Heart right ventricle (tissue), 16 donors: Measurements from ENCODE around the gene MAF. TPM values are rescaled to one million over a fixed set of nuclear protein-coding genes. Genes with fewer than 3 reads are reported as not detected.
A peak's percentile ranks its signal among the peaks of the same experiment; 100 is the strongest.

Experiments
- ATAC-seq, 8 donors: fragments of 200-7000 bp; cut with Tn5 transposase; one replicate each; pipeline ENCODE4 v1.9.1; 2020; ENCODE audit warnings: mild to moderate bottlenecking in 8 of 8, moderate library complexity in 8 of 8, moderate number of reproducible peaks in 1 of 8
- DNase-seq, 2 donors: peaks; one replicate each; pipeline ENCODE4 v3.0.0-alpha.2; 2020
- H3K27ac ChIP-seq, 10 donors: fragments of 200-600 bp; sonication (generic) in 2 of 10; one replicate each; pipeline versions ENCODE4 v1.5.0 to v1.8.0; 2020 to 2022; ENCODE audit warnings: mild to moderate bottlenecking in 3 of 10
- H3K27me3 ChIP-seq, 7 donors: fragments of 200-600 bp; one replicate each; pipeline ENCODE4 v1.8.0; 2021 to 2022; ENCODE audit warnings: mild to moderate bottlenecking in 2 of 7
- H3K36me3 ChIP-seq, 9 donors: fragments of 200-600 bp; sonication (generic) in 1 of 9; one replicate each; pipeline versions ENCODE4 v1.5.0 to v1.8.0; 2020 to 2022; ENCODE audit warnings: mild to moderate bottlenecking in 2 of 9
- H3K4me1 ChIP-seq, 9 donors: fragments of 200-600 bp; sonication (generic) in 1 of 9; one replicate each; pipeline versions ENCODE4 v1.5.0 to v1.8.0; 2020 to 2022; ENCODE audit warnings: mild to moderate bottlenecking in 4 of 9
- H3K4me3 ChIP-seq, 10 donors: fragments of 200-600 bp; sonication (generic) in 2 of 10; one replicate each; pipeline versions ENCODE4 v1.5.0 to v1.8.0; 2020 to 2022; ENCODE audit warnings: mild to moderate bottlenecking in 7 of 10, moderate library complexity in 2 of 10
- H3K9me3 ChIP-seq, 11 donors: fragments of 200-600 bp in 10 of 11; sonication (generic) in 2 of 11; one replicate each; pipeline versions ENCODE4 v1.5.0 to v1.8.0; 2013 to 2022; ENCODE audit warnings: mild to moderate bottlenecking in 2 of 11, control low read depth in 1 of 11, moderate library complexity in 1 of 11
- WGBS, 2 donors: extraction: QIAGEN DNeasy Blood & Tissue Kit; methylation state at CpG; one replicate each; pipeline ENCODE4 v1.1.7; 2013; ENCODE audit warnings: inconsistent platforms in 1 of 2; 5-methylcytosine and 5-hydroxymethylcytosine counted together
- intact Hi-C, 10 donors: fragments of 100-400 bp; cut with DNase I; formaldehyde crosslinking; loops; one replicate each; pipeline versions ENCODE4 v1.11.1 to v1.14.2; 2022
- polyA plus RNA-seq, 2 donors: library from polyadenylated mRNA; stranded (reverse); fragments of 200-250 nt; gene quantifications; one replicate each; pipeline ENCODE4 v1.2.3, GENCODE V29; 2013
- total RNA-seq, 10 donors: library from RNA; stranded (reverse); fragmentation: NEBNext Ultra II Directional in 3 of 10; extraction: Animal tissue kit (Norgen Biotek cat#: 25700) in 3 of 10; gene quantifications; one replicate each; pipeline versions ENCODE4 v1.2.1 to v1.2.4, GENCODE V29; 2021 to 2023
- TF ChIP-seq, protein P1 (sequence below), 9 donors: fragments of 200-600 bp; sonication (generic) in 2 of 9; IDR thresholded peaks; one replicate each; pipeline versions ENCODE4 v1.5.0 to v1.8.0; 2021 to 2022; ENCODE audit warnings: antibody characterized with exemption in 9 of 9, mild to moderate bottlenecking in 5 of 9, moderate library complexity in 1 of 9
- donor health status: Arrhythmogenic right ventricular cardiomyopathy.
- donor health status: ischemic (EF 13 %, LVEDD 7.1; RV severe dilation, severe dysfunction).
- donor health status: healthy with polysubstance abuse.
- donor health status: DM: no; HTN: yes; CAD: no.
- donor health status: DM: no; HTN: no; CAD: no.
- donor health status: ischemic (EF 25% LVEDD 6.9; RV normal size, moderate dysfunction).
- donor health status: ischemic (EF 25% LVEDD 5.7; RV mildly dilated, moderate dysfunction).
- donor health status: healthy.
- donor health status: DM: yes; HTN: yes; CAD: no.
- donor health status: Ischemic cardiomyopathy.
- donor health status: ischemic (EF 35%, LVEDD 5.7; RV mildly dilated, moderate dysfunction).
- donor health status: nonischemic (EF 11% LVEDD 7.7; RV severe dilation, severe dysfunction).
- donor health status: DM: yes; HTN: yes; CAD: no.
- donor health status: PGD.
- donor health status: ischemic (EF 29% LVEDD 5.4; RV normal size, mild dysfunction).
- donor health status: nonischemic (EF 23%, LVEDD 6.1; RV moderate dilation, normal function).

The MAF gene
- total and polyA plus RNA-seq, 12 donors = 2.8 to 40.3 (median 7.7) TPM

DNA sequence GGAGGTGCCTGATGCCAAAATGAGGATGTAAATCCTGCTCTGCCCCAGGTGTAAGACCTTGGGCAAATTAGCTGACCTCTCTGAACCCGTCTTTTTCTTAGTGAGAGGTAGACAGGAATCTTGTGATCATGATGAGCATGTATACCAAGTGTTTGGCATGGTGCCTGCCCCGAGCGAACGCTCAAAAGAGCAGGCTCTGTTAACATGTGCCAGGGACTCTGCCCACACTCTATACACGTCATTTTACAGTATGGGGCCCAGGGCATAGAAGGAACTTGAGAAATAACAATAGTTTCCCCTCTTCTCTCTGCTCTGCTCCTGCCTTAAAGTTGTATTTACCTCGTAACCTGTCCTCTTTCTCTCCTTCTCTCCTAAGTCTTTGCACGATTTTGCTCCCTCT, 9.3 kb upstream of the MAF start:
- Histone ChIP-seq H3K36me3 (no peaks in the 10 kb centered on the region), H3K27me3 (peaks cover 0 to 35% (median 6%) of the 10 kb centered on the region in 7 donors), H3K27ac (no peak overlapping the region), H3K9me3 (no peaks in the 10 kb centered on the region), H3K4me3 (no peak overlapping the region), H3K4me1 (peaks cover 0 to 6% (median 4%) of the 10 kb centered on the region in 9 donors)
- WGBS, 2 donors = 67 to 71% methylated on average over 7 of the region's 7 CpGs
- intact Hi-C loops = loop anchor here in 8 of 10 donors (10.0 kb wide), 8 partner anchors 165 to 1485 kb away; no protein-coding TSS in a partner anchor
- DNase-seq = no peak
- no peak for ATAC-seq
- TF ChIP-seq, protein P1, sequence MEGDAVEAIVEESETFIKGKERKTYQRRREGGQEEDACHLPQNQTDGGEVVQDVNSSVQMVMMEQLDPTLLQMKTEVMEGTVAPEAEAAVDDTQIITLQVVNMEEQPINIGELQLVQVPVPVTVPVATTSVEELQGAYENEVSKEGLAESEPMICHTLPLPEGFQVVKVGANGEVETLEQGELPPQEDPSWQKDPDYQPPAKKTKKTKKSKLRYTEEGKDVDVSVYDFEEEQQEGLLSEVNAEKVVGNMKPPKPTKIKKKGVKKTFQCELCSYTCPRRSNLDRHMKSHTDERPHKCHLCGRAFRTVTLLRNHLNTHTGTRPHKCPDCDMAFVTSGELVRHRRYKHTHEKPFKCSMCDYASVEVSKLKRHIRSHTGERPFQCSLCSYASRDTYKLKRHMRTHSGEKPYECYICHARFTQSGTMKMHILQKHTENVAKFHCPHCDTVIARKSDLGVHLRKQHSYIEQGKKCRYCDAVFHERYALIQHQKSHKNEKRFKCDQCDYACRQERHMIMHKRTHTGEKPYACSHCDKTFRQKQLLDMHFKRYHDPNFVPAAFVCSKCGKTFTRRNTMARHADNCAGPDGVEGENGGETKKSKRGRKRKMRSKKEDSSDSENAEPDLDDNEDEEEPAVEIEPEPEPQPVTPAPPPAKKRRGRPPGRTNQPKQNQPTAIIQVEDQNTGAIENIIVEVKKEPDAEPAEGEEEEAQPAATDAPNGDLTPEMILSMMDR (IDR thresholded peaks at IDR 0.05) = no peak

DNA sequence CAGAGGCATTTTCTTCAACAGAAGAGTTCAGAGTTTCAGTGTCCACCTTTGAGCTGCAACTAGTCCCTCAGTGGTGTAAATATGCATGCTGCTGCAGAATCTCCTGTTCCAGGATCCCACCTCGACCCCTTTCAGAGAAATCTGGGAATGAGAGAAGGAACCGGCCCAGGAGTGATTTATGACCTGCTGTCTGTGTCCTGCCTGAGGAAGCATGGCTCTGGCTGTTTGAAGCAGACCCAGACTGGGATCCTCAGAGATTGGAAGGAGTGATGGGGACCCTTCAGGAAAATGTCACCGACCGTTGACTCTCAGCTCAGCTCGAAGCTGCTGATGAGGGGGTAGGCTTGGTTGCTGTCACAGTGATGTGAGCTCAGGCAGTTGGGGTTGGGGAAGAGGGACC, 8.4 kb upstream of the MAF start:
- TF ChIP-seq, protein P1 (IDR thresholded peaks at IDR 0.05) = no peak
- ATAC-seq = no peak
- DNase-seq = no peak
- intact Hi-C loops = loop anchor here in 8 of 10 donors (10.0 kb wide), 8 partner anchors 166 to 1484 kb away; no protein-coding TSS in a partner anchor
- Histone ChIP-seq H3K9me3 (no peaks in the 10 kb centered on the region), H3K4me1 (peaks cover 0 to 6% (median 4%) of the 10 kb centered on the region in 9 donors), H3K36me3 (no peaks in the 10 kb centered on the region), H3K27ac (no peak overlapping the region), H3K27me3 (peaks cover 0 to 35% (median 6%) of the 10 kb centered on the region in 7 donors), H3K4me3 (no peak overlapping the region)
- 76 to 86% methylated on average over 5 of the region's 5 CpGs for WGBS, 2 donors

DNA sequence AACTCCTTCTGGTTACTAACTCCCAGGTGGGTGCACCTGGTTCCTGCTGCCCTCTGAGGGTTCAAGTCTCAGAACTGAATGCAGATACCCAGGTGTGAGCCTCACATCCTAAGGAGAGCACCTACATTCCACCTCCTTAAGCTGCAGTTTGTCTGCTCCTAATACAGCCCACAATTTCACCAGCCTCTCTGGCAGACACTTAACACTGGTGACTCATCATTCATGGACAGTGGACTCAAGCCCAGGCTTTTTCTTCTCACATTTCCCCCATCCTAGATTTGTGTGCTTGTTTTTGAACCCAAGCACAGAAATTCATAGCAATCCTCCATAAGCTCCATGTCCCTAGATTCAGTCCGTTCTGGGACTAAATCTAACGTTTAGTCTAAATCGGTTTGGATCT, 7.0 kb upstream of the MAF start:
- Histone ChIP-seq H3K4me1 (peaks cover 0 to 13% (median 4%) of the 10 kb centered on the region in 9 donors), H3K36me3 (no peaks in the 10 kb centered on the region), H3K4me3 (no peak overlapping the region), H3K9me3 (no peaks in the 10 kb centered on the region), H3K27ac (no peak overlapping the region), H3K27me3 (peaks cover 0 to 27% (median 6%) of the 10 kb centered on the region in 7 donors)
- 76 to 94% methylated on average over 3 of the region's 3 CpGs for WGBS, 2 donors
- TF ChIP-seq, protein P1 (IDR thresholded peaks at IDR 0.05) = no peak
- intact Hi-C loops = loop anchor here in 8 of 10 donors (10.0 kb wide), 8 partner anchors 167 to 1483 kb away; no protein-coding TSS in a partner anchor
- peak in 5 of 8 donors; percentile 33 to 83 (median 52) for ATAC-seq
- no peak for DNase-seq

DNA sequence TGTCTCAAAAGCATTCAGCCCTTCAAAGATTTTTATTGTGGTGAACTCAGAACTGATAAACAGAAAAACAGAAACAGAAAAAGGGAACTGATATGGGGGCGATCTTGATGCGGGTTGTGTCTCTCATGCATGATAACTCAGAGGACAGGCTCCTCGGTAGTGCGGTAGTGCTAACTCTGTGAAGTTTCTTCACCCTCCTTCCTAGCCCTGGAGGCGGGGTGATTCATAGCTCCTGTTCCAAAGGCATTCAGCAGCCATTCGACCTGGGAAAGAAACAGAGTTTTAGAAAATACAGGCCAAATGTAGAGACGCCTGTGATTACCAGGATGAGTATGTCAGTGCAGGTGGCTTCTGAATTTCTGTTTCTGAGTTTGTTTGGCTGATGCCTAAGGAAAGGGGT, 5.5 kb upstream of the MAF start:
- Histone ChIP-seq H3K27me3 (peaks cover 0 to 17% (median 6%) of the 10 kb centered on the region in 7 donors), H3K4me1 (peaks cover 0 to 26% (median 8%) of the 10 kb centered on the region in 9 donors), H3K9me3 (no peaks in the 10 kb centered on the region), H3K36me3 (no peaks in the 10 kb centered on the region), H3K4me3 (no peak overlapping the region), H3K27ac (no peak overlapping the region)
- WGBS, 2 donors = 65 to 67% methylated on average over 7 of the region's 7 CpGs
- TF ChIP-seq, protein P1 (IDR thresholded peaks at IDR 0.05) = no peak
- DNase-seq = no peak
- no peak for ATAC-seq
- intact Hi-C loops = loop anchor here in 8 of 10 donors (10.0 kb wide), 8 partner anchors 169 to 1481 kb away; no protein-coding TSS in a partner anchor
